ENCODE measurements around the gene C16orf54.
"Not testable (repeated sequence)": the region's sequence is repeated elsewhere in the genome, so short reads cannot be mapped to it uniquely, and the experiment has no call there.

GRCh38 chr16:29761280-29761651 lies 15.5 kb upstream of the C16orf54 start:
- not testable (repeated sequence) for TF ChIP-seq TAF1 (IDR thresholded peaks at IDR 0.05; ENCODE audit: borderline replicate concordance, low read depth, low read length); POLR2A (IDR thresholded peaks at IDR 0.05; ENCODE audit: low read depth, low read length); POLR2AphosphoS5 (IDR thresholded peaks at IDR 0.05; ENCODE audit: low read depth, low read length)

All from GM12892 (cell line).